CD14-positive monocyte (primary cell): Measurements from ENCODE around the gene LRRC52. TPM values are rescaled to one million over a fixed set of nuclear protein-coding genes. Genes with fewer than 3 reads are reported as not detected.

Experiments
- DNase-seq, 3 donors: peaks; one replicate each; pipeline ENCODE4 v3.0.0-alpha.2; 2011 to 2022
- H2AFZ ChIP-seq: 2 replicates; pipeline ENCODE4 v1.6.0; 2012; ENCODE audit warnings: mild to moderate bottlenecking, low read depth, low read length, inconsistent platforms; ENCODE audit not compliant: insufficient read depth, poor library complexity, severe bottlenecking
- H3K27ac ChIP-seq, 2 donors: 1 replicate in 1 of 2; 2 replicates in 1 of 2; pipeline ENCODE4 v1.5.1; 2012 to 2013; ENCODE audit warnings: low read length in 2 of 2, control low read depth in 1 of 2, inconsistent platforms in 1 of 2, low read depth in 1 of 2, mild to moderate bottlenecking in 1 of 2
- H3K27me3 ChIP-seq, 2 donors: one replicate each; pipeline versions ENCODE4 v1.6.0 to v1.6.1; 2011 to 2013; ENCODE audit warnings: low read length in 2 of 2; ENCODE audit not compliant: control insufficient read depth in 2 of 2, insufficient read depth in 2 of 2
- H3K36me3 ChIP-seq, 2 donors: replicated peaks in 1 of 2; 1 replicate in 1 of 2; 2 replicates in 1 of 2; pipeline versions ENCODE4 v1.5.1 to v1.6.1; 2012 to 2013; ENCODE audit warnings: low read length in 2 of 2, control low read depth in 1 of 2, inconsistent platforms in 1 of 2, mild to moderate bottlenecking in 1 of 2; ENCODE audit not compliant: insufficient read depth in 2 of 2, control insufficient read depth in 1 of 2
- H3K4me1 ChIP-seq, 2 donors: 1 replicate in 1 of 2; 2 replicates in 1 of 2; pipeline versions ENCODE4 v1.5.1 to v1.6.1; 2012 to 2013; ENCODE audit warnings: low read length in 2 of 2, control low read depth in 1 of 2, inconsistent platforms in 1 of 2, mild to moderate bottlenecking in 1 of 2, moderate library complexity in 1 of 2; ENCODE audit not compliant: insufficient read depth in 2 of 2, control insufficient read depth in 1 of 2
- H3K4me2 ChIP-seq: replicated peaks from 2 replicates; pipeline ENCODE3; 2012; ENCODE audit warnings: low read length, moderate library complexity, mild to moderate bottlenecking; ENCODE audit not compliant: poor library complexity, severe bottlenecking; ENCODE audit errors: extremely low read depth
- H3K4me3 ChIP-seq, 3 experiments: fragments of 200-600 bp in 1 of 3; sonication (generic) in 1 of 3; replicated peaks in 1 of 3; 1 replicate in 2 of 3; 2 replicates in 1 of 3; pipeline ENCODE4 v1.5.1; 2011 to 2013; ENCODE audit warnings: low read length in 3 of 3, mild to moderate bottlenecking in 3 of 3, control low read depth in 2 of 3, low read depth in 2 of 3, inconsistent platforms in 1 of 3, moderate library complexity in 1 of 3
- H3K79me2 ChIP-seq: 2 replicates; pipeline ENCODE4 v1.6.0; 2012; ENCODE audit warnings: mild to moderate bottlenecking, control low read depth, inconsistent platforms, low read length, moderate library complexity; ENCODE audit not compliant: insufficient read depth
- H3K9ac ChIP-seq: 2 replicates; pipeline ENCODE4 v1.6.0; 2017; ENCODE audit warnings: low read length, mild to moderate bottlenecking; ENCODE audit not compliant: insufficient read depth, poor library complexity, severe bottlenecking
- H3K9me3 ChIP-seq, 2 donors: replicated peaks in 1 of 2; 1 replicate in 1 of 2; 2 replicates in 1 of 2; pipeline versions ENCODE4 v1.5.1 to v1.6.1; 2012 to 2013; ENCODE audit warnings: low read length in 2 of 2, control low read depth in 1 of 2; ENCODE audit not compliant: control insufficient read depth in 1 of 2, insufficient read depth in 1 of 2
- H4K20me1 ChIP-seq: 2 replicates; pipeline ENCODE4 v1.6.0; 2012; ENCODE audit warnings: mild to moderate bottlenecking, low read length, control low read depth, moderate library complexity; ENCODE audit not compliant: insufficient read depth
- H3K27ac Mint-ChIP-seq, 7 donors: one replicate each; pipeline ENCODE4 v1.8.0; 2020; ENCODE audit warnings: mild to moderate bottlenecking in 7 of 7, mixed read lengths in 7 of 7, moderate library complexity in 6 of 7, inconsistent platforms in 2 of 7
- H3K27me3 Mint-ChIP-seq, 3 donors: one replicate each; pipeline ENCODE4 v1.8.0; 2021 to 2022; ENCODE audit warnings: low read depth in 3 of 3, mild to moderate bottlenecking in 3 of 3, mixed read lengths in 3 of 3, moderate library complexity in 3 of 3, inconsistent platforms in 1 of 3
- H3K36me3 Mint-ChIP-seq, 2 donors: one replicate each; pipeline ENCODE4 v1.8.0; 2020; ENCODE audit warnings: mixed read lengths in 2 of 2, inconsistent platforms in 1 of 2, mild to moderate bottlenecking in 1 of 2
- H3K4me1 Mint-ChIP-seq: one replicate; pipeline ENCODE4 v1.8.0; 2020; ENCODE audit warnings: mild to moderate bottlenecking, mixed read lengths
- H3K4me3 Mint-ChIP-seq, 2 donors: one replicate each; pipeline ENCODE4 v1.8.0; 2020; ENCODE audit warnings: mild to moderate bottlenecking in 2 of 2, mixed read lengths in 2 of 2, moderate library complexity in 1 of 2
- H3K9me3 Mint-ChIP-seq, 7 donors: one replicate each; pipeline ENCODE4 v1.8.0; 2020 to 2022; ENCODE audit warnings: mixed read lengths in 7 of 7, mild to moderate bottlenecking in 6 of 7, moderate library complexity in 6 of 7, inconsistent platforms in 2 of 7
- WGBS: methylation state at CpG from one replicate; pipeline ENCODE4 v1.1.5; 2013; ENCODE audit warnings: missing lambda C conversion rate; ENCODE audit not compliant: insufficient coverage; 5-methylcytosine and 5-hydroxymethylcytosine counted together
- intact Hi-C, 2 donors: fragments of 100-400 bp; cut with micrococcal nuclease; formaldehyde crosslinking; loops; one replicate each; pipeline versions ENCODE4 v1.15.0 to v1.15.1; 2023
- polyA plus RNA-seq, 3 donors: library from polyadenylated mRNA; depleted of rRNA in 1 of 3; unstranded in 2 of 3; stranded (reverse) in 1 of 3; fragments of 300-500 nt in 2 of 3; fragments of >200 nt in 1 of 3; fragmentation: Illumina TruSeq in 2 of 3; gene quantifications; 1 replicate in 2 of 3; 2 replicates in 1 of 3; pipeline ENCODE4 v1.2.3, GENCODE V29; 2012 to 2021
- TF ChIP-seq, protein P1 (sequence below): fragments of 200-600 bp; IDR thresholded peaks from one replicate; pipeline ENCODE4 v1.8.0; 2022; ENCODE audit warnings: antibody characterized with exemption, mild to moderate bottlenecking

LRRC52 gene
- polyA plus RNA-seq, 3 donors: not detected

DNA sequence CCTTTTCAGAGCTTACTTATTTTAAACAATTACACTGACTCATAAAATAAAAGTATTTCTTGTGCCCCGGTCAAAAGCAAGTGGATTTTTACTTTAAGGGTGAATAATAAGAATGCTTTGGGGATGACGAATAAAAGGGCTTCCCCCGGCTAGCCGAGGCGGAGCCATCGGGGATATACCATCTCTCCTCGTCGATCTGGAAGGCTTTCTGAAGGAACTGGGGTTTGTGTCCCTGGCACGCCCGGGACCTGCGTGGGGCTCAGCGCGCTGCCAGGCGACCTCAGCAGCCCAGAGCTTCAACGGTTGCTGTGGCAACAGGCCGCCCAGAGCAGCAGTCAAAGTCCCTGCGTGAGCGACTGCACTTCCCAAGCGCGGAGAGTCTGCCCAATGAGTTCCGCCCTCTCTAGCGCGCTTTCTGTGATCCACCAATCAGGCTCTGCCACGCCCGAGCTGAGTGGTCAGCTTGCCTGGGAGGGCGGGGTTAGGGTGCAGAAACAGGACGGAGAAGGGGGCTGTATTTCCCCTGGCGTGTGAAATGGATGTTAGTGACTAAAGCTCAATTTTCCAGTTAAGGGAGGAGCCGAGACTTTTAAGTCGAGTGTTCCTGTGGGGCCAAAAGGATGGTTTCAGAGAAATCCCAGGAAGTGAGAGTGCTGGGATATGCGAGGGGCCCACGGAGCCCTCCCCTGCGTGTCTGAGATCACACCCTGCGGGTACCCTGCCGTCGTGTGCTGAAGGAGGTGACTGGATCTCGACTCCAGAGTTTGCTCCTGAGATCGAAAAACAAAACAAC is 54.3 kb downstream of the LRRC52 start:
- Mint-ChIP-seq H3K36me3 (no peaks in the 10 kb centered on the region), H3K9me3 (peaks cover 0 to 4% (median 0%) of the 10 kb centered on the region in 7 donors), H3K27me3 (peaks cover 44 to 60% (median 45%) of the 10 kb centered on the region in 3 donors), H3K27ac (peak overlapping the region; percentile 57 to 93 (median 87)), H3K4me3 (peak overlapping the region; percentile 91 to 97), H3K4me1 (peaks cover 35% of the 10 kb centered on the region)
- peaks cover 37 to 44% of the 10 kb centered on the region in 2 donors for H3K27me3 ChIP-seq
- TF ChIP-seq, protein P1, sequence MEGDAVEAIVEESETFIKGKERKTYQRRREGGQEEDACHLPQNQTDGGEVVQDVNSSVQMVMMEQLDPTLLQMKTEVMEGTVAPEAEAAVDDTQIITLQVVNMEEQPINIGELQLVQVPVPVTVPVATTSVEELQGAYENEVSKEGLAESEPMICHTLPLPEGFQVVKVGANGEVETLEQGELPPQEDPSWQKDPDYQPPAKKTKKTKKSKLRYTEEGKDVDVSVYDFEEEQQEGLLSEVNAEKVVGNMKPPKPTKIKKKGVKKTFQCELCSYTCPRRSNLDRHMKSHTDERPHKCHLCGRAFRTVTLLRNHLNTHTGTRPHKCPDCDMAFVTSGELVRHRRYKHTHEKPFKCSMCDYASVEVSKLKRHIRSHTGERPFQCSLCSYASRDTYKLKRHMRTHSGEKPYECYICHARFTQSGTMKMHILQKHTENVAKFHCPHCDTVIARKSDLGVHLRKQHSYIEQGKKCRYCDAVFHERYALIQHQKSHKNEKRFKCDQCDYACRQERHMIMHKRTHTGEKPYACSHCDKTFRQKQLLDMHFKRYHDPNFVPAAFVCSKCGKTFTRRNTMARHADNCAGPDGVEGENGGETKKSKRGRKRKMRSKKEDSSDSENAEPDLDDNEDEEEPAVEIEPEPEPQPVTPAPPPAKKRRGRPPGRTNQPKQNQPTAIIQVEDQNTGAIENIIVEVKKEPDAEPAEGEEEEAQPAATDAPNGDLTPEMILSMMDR: no peak
- peak overlapping the region; percentile 79 for H2AFZ ChIP-seq
- H3K4me1 ChIP-seq: peaks cover 24% of the 10 kb centered on the region in 2 donors
- H4K20me1 ChIP-seq: no peaks in the 10 kb centered on the region
- H3K36me3 ChIP-seq: no peaks in the 10 kb centered on the region
- peak overlapping the region; percentile 39 to 76 (median 58) for H3K4me3 ChIP-seq
- DNase-seq: peak; percentile 95 to 98 (median 97)
- H3K9ac ChIP-seq: peak overlapping the region; percentile 63
- H3K4me2 ChIP-seq: peak overlapping the region; percentile 87
- H3K27ac ChIP-seq: peak overlapping the region in 1 of 2 donors; percentile 80
- intact Hi-C loops: loop anchor here in 1 of 2 donors (5.0 kb wide), 2 partner anchors 34 to 99 kb away; partner anchors contain the start of genes ALDH9A1 and MGST3
- H3K79me2 ChIP-seq: no peaks in the 10 kb centered on the region
- no peaks in the 10 kb centered on the region for H3K9me3 ChIP-seq
- WGBS: under 1% methylated on average over 29 of the region's 38 CpGs

DNA sequence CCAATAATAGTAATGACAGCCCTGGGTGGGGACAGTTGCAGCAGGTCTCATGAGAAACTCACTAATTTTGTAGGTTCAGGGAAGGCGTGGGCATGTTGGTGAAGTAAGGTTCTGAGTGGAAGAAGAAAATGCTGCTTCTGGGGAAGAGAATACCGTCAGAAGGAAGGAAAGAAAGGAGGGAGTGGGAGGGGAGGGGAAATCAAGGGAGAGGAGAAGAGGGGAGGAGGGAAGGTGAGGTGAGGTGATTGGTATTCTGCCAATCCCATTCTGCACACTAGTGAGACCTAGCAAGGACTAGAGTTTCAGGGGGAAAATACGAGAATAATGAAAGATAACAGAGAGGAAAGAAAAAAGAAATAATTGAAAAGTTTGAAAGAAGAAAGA is 54.9 kb downstream of the LRRC52 start:
- peak overlapping the region in 1 of 2 donors; percentile 80 for H3K27ac ChIP-seq
- peak overlapping the region; percentile 39 to 76 (median 58) for H3K4me3 ChIP-seq
- H4K20me1 ChIP-seq: no peaks in the 10 kb centered on the region
- H3K36me3 ChIP-seq: no peaks in the 10 kb centered on the region
- H3K4me2 ChIP-seq: peak overlapping the region; percentile 87
- H3K4me1 ChIP-seq: peaks cover 24% of the 10 kb centered on the region in 2 donors
- TF ChIP-seq, protein P1: no peak
- peaks cover 34% of the 10 kb centered on the region for H3K4me1 Mint-ChIP-seq
- H3K79me2 ChIP-seq: no peaks in the 10 kb centered on the region
- H3K36me3 Mint-ChIP-seq: no peaks in the 10 kb centered on the region
- H3K4me3 Mint-ChIP-seq: peak overlapping the region; percentile 91 to 97
- H3K27ac Mint-ChIP-seq: peak overlapping the region; percentile 35 to 93 (median 87)
- peaks cover 38 to 54% (median 40%) of the 10 kb centered on the region in 3 donors for H3K27me3 Mint-ChIP-seq
- 39% methylated on average over 3 of the region's 3 CpGs for WGBS
- intact Hi-C loops: loop anchor here in 1 of 2 donors (5.0 kb wide), 2 partner anchors 34 to 99 kb away; partner anchors contain the start of genes ALDH9A1 and MGST3
- H3K9me3 Mint-ChIP-seq: peaks cover 0 to 4% (median 0%) of the 10 kb centered on the region in 7 donors
- DNase-seq: no peak
- peaks cover 32 to 38% of the 10 kb centered on the region in 2 donors for H3K27me3 ChIP-seq
- peak overlapping the region; percentile 63 for H3K9ac ChIP-seq
- H2AFZ ChIP-seq: peak overlapping the region; percentile 79
- H3K9me3 ChIP-seq: no peaks in the 10 kb centered on the region
